RPMI8226 (cell line): Measurements from ENCODE around the gene BRINP3.
"Not testable (repeated sequence)": the region's sequence is repeated elsewhere in the genome, so short reads cannot be mapped to it uniquely, and the experiment has no call there.

Experiments used
- DNase-seq: peaks from one replicate; pipeline ENCODE4 v3.0.0-alpha.2; 2015

The BRINP3 gene

DNA sequence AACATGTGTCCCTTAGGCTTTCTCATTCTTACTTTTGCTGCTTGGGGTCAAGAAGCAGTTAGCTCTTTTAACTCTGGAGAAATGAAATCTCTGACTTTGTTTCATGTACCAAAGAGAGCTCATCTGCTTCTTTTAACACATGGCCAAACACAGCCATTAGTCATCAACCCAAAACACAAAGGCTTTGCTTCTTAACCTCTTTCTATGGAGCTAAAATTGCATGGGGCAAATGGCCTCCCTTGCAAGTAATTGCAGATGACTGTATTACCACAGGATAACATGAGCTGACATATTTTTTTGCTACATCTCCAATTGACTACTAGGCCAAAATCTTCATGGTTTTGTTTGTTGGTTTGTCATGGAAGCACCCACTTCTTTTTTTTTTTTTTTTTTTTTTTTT is 300.9 kb downstream of the BRINP3 start:
- no peak for DNase-seq

DNA sequence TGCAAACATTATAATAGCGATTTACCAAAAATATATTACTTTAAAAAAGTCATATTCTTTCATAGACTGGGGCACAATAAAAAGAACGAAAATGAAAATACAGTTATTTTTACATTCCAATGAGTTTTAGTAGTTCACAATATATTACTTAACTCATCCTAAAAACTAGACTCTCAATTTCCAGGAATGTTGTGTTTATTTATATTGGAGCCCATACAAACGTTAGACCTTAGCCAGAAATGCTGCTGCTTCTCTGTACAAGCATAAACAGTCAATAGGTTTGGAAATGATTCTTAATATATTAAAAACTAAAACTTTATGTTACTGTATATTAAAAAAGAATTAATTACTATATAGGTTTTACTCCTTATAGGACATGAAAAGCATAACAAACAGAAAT is 302.3 kb downstream of the BRINP3 start:
- DNase-seq = no peak

DNA sequence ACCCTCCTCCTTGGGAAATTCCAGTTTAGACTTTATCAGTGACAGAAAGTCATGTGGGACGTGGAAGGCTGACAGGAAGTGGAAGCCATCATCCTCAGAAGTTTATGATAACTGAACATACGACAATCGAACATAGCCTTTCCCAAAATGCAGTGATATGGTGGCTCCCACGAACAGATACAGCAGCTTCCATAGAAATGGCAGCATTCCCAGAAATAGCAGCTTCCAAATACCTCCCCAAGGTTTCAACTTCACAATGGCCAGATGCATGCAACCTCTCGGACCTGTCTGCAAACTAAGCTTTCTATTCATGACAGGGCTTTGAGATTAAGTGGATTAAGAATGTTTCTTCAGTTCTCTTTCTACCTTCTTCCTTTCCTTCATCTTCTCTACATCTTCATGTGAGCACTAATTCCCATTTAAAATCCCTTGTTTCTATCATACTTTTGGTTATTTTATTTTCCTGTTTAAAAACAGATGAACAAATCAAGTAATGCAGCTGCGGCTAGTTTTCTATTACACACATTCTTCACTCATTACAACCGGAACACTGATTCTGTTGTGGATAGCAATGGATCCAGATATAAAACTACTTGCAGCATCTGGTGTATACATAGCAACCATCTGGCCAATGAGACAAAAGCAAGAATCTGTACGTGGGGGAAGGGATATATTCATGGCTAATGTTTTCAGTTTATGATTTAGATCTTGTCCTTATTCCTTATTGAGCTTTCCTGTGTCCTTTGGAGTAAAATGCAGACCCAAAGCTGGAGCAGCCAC is 304.8 kb downstream of the BRINP3 start:
- no peak for DNase-seq

DNA sequence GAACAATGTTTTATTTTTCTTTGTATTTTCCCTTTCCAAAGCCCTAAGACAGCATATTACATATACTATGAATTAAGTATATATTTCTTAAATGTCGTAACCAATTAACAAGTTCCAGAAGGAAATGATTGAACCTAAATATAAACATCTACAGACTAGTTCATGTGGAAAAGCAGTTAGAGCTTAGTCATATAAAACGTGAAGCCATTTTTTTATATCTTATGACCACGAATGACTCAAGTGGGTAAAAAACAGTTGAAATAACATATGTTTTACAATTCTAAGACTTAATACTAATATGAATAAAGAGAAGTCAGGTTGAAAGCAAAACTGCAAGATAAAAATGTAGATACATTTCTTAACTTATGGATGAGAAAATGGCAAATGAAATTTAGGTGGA is 307.3 kb downstream of the BRINP3 start:
- no peak for DNase-seq

DNA sequence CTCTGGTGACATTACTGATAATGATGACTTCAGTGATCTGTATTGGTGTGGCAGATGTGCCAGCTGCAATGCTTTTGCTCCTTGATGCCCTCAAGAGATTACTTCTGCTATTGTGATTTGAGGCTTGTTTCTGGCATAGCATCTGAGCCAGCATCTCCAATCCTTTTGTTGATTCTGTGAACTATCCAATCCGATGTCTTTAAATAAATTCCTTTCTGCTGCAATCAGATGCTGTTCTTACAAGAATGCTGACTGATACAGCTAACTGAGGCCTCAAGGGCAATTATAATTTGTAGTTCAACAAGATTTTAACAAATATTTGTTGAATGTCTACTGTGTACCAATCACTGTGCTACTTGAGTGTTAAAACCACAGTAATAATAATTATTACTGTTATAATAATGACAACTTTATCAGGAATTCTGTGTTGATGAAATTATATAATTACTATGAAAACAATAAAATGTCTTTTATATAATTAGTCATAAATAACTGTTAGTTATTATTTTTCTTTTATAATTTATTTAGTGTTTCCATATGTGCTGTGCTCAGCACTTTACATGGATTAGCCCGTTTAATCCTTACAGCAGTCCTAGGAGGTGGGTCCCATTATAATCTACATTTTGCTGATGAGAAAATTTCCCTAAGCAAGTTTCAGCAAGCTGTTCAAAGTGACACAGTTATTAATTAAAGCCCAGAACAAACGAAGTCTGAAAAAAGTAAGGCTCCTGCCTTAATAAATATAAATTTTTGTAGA is 308.2 kb downstream of the BRINP3 start:
- DNase-seq = no peak

DNA sequence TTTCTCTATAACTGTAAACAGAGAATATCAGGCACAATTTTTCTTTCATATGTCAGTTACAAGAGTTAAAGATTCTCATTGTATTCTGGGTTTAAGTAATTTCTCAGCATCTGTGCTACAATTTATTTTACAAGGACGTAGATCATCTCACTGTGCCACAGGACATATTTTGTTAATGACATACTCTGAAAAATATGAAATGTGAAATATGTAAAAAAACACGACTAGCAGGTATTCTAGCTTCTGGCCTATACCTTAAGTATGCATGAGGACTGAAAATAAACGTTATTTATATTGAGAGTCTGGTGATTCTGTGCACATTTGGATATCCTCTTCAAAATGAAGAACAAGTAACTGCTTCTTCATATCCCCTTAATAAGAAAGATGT is 308.8 kb downstream of the BRINP3 start:
- no peak for DNase-seq

DNA sequence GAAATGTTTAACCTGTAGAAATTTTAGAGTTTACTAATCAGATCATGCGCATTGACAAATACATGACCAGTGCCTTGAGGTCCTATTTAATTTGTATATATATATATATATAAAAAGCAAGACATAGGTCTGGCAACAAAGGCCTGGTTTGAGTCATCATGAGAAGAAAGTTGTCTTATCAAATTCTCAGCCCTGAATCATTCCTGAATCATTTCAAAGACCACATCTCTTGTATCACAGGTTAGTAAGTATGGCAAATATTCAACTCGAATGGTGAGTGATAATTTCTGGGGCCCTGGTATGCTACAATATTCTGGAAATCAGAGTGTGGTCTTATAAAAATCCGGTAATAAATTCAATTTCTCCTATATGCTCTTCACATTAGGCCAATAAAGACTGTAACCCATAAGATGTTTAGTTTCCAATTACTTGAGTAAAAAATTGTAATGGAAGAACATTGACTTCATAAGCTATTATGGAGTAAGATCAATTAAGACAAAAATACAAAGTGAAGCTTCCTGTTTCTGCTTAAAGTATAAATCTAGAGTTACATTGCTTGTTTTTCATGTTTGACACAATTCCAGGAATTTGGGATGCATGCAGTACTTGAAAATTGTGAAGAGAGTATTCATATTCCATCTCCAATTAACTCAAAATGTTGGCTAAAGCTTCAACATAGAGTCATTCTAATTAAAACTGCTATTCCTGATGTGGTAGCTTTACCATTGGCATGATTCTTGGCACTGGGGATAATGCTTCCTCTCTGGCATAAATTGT is 309.4 kb downstream of the BRINP3 start:
- DNase-seq = no peak

DNA sequence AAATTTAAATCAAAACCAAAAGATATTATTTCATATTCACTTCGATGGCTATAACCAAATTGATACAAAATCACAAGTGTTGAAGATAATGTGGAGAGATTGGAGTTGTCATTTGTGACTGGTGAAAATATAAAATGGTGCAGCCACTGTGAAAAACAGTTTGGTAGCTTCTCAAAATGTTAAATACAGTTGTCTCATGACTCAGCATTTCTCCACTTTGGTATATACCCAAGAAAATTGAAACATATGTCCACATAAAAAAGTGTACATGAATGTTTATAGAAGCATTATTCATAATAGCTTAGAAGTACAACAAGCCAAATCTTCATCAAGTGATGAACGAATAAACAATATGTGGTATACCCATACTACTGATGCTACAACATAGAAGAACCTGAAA is 318.5 kb downstream of the BRINP3 start:
- DNase-seq = no peak

DNA sequence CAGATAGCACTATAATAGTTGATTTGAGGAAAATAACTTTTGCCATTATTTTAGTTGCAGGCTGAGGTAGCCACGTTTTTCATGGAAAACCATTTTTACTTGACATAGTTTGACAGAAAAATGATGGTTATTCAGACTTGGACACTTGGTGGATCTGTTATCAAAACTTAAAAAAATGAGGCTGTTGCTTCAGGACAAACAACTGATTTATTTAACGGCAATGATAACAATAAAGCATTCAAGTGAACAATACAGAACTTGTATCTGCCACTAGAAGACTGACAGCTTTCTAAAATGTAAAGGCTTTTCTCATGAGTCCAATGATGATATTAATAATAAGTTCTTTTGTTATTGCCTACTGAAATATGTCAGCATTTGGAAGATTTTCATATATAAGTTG is 322.9 kb downstream of the BRINP3 start:
- DNase-seq = no peak

DNA sequence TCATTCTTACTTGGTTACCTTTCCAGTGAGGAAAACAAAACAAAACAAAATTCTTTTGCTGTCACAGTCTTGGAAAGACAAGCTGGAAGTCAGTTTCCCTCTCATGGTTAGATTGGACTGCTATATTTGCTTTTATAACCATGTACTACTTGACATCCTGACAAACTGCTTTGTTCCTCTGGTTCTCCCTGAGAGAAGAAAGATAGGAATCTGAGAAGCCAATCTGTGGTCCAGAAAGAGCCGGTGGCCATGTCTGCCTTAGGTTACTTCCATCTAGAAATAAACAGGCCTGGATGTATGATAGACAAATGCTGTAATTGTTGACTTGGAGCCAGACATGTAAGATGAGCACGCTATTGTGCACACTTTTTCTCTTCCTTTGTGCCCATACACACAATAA is 330.0 kb downstream of the BRINP3 start:
- no peak for DNase-seq

DNA sequence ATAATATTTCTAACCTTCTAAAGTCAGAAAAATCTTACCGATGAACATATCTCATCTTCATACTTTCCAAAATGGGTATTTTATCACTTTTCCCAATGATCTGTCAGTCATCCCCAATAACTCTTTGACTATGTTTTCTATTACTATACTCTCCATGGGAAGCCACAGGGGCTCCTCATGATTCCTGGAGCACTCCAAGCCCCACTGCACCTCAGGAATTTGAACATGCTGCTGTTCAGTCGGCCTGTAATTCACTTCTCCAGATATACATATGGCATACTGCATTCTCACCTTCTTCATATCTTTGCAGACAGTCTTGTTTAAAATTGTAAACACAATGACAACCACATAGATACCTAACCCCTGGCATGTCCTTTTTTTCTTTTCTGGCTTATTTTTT is 333.0 kb downstream of the BRINP3 start:
- no peak for DNase-seq

DNA sequence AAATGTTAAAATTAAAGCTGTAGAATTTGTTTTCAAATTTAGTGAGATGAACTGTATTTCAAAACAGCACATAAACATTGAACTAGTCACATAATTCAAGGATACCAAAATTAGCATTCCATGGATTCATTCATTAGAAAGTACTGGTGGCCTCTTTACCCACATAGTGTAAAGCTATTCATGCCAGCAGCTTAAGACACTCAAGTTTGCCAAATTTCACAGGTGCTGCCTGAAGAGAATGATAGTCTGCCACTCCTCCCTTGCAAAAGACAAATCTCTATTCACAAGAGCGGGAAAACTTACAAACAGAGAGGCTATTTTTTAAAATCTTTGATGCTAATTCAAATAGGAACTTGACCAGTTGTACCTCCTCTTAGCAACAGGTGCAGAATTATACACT is 337.0 kb downstream of the BRINP3 start:
- no peak for DNase-seq

DNA sequence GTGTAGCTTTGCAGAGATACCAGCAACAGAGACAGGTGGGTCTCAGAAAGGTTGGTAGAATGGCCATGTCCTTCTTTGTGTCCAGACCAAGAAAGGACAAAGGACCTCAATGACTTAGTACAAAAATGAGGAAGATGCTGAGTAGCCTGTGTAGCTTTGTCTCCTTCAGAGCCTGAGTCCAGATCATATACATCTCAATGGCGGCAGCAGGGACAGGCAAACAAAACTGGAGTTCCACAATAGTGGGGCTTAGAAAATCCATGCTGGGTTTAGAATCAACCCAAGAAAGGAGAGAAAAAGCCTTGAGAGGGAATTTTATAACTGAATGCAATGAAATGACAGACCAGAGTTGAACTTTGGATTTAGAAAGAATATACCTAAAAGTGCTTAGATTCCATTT is 339.0 kb downstream of the BRINP3 start:
- no peak for DNase-seq

DNA sequence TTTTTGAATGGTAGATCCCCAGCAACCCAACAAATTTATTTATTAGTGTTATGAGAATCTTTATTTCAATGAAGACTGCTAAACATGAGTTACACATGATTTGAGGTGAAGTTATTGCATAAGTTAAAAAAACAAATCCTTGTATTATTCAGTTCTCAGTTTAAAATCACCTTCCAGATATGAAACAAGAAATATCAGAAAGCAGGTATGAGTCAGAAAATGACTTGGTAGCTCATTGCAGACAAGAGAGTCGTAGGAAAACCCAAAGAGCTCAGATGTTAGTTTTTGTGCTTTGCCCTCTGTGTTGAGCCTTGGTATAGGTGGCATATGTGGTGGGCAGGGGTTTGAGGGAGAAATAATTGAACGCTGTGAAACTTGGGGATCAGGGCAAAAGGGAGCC is 339.4 kb downstream of the BRINP3 start:
- DNase-seq = no peak

DNA sequence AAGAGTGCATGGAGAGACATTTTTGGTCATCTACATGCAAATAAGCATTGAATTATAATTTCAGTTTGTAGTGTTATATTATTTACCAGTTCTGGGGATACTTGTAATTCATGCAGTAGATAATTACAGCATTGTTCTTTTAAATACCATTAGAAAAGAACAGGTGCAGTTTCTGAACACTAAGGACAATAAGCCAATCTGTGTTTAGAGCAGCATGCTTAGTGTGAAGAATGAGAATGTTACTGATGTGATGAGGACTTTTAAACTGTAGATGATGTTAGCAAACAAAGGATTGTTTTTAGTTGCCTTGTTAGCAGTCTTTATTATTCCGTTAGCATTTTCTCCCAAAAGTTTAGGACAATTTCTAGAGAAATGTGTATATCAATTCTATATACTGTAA is 348.3 kb downstream of the BRINP3 start:
- no peak for DNase-seq

DNA sequence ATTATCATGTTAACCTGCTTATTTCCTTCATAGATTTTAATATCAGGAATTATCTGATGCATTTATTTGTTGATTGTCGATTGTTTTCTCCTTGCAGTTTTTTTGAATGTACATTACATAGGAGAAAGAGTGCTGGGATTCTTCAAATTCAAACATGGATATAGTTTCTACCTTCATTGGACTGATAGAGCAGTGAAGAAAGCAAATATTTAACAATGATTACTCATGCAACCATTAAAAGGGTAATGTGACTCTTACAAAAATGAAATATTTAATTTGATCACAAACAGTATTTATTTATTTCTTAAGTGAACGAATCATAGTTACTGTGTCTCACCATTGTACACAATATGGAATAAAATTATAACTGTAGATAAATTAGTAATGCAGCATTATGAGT is 350.9 kb downstream of the BRINP3 start:
- no peak for DNase-seq

DNA sequence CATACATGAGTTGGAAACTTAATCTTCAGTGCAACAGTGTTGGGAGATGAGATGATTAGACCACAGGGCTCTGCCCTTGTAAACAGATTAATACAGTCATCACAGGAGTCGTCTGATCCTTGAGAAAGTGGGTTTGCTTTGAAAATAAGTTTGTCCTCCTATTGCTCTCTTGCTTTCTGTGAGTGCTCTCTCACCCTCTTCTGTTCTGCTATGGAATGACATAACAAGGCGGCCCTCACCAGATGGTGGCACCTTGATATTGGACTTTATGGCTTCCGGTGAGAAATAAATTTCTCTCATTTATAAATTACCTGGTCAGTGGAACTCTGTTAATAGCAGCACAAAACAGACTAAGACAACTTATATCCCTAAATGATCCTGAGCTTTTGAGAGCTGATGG is 353.6 kb downstream of the BRINP3 start:
- DNase-seq = no peak

DNA sequence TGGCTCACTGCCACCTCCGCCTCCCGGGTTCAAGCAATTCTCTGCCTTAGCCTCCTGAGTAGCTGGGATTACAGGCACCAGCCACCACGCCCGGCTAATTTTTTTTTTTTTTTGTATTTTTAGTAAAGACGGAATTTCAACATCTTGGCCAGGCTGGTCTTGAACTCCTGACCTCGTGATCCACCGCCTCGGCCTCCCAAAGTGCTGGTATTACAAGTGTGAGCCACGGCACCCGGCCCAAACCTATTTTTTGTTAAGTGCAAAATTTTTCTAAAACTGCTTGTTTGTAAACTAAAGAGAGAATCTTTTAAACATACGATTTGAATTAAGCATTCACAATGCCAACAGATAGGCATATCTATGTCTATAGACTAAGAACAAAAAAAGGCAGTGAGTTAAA is 357.1 kb downstream of the BRINP3 start:
- not testable (repeated sequence) for DNase-seq

DNA sequence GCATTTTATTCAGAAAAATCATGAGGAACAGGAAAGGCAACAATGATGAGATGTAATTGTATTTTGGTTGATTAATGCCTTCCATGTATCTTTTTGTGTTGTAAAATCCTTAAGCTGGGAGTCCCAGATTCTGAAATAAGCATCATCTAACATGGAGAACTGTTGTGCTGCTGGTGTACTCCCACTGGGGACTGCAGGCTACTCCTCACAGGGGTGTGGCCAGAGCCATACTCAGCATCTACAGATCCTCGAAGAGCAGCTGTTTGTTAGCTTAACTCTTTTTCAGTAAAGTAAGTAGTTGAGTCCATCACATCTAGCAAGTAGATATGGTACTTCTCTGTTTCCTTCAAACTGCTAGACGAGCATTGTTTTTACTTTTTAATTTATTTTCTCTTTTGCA is 358.0 kb downstream of the BRINP3 start:
- DNase-seq = no peak

DNA sequence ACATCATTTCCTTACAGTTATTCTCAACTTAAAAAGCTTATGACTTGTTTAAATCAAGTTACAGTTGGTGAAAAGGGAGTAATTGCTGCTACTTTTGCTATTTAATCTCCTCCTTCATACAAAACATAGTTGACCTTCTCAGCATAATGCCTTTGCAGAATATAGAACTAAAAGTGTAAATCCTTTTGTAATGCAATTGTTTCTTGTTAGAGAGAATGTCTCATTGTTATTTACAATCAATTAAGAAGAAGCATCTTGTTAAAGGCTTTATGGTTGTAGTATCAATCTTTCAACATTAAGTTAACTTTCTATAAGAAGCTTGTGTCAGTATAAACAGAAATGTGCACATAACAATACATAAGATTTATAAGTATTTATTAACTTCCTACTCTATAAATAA is 360.7 kb downstream of the BRINP3 start:
- DNase-seq = no peak

DNA sequence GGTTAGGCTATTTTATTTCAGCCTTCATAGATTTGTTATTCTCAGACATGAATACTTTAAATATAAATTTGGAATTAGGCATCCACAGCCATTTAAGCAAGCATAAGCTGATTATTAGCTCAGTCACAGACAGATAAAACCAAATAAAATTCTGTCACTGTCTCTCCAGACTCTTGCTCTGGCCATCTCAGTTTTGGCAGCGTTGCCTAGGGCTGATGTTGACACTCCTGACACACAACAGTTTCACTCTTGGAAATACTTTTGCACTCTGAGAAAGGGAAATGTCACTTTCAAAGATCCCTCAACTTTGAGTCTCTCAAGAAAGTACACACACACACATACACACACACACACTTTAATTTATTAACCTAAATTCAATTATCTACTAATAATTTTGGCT is 372.7 kb downstream of the BRINP3 start:
- no peak for DNase-seq

DNA sequence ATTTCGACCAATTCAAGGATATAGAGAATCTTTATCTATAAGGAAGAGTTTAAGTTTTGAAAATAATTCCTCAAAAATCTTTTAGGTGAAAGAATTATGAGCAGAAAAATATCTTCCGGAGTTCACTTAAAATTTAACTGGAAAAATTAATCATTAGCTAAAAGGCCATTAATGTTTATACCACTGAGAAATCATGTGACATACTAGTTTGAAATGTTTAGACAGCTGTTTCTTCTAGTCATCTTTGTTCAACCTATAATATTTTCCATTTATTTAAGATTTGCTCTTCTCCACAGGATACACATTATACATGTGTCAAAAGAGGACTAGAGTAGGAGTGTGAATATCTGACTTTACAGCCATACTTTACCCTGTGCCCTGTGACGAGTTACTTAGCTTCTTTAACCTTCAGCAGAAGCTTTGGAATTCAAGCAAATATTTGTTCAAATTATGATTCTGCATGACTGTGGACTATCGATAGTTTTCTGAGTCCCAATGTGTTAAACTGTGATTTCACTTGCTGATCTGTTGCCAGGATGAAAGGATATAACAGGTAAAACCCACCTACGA is 374.8 kb downstream of the BRINP3 start:
- DNase-seq = no peak

DNA sequence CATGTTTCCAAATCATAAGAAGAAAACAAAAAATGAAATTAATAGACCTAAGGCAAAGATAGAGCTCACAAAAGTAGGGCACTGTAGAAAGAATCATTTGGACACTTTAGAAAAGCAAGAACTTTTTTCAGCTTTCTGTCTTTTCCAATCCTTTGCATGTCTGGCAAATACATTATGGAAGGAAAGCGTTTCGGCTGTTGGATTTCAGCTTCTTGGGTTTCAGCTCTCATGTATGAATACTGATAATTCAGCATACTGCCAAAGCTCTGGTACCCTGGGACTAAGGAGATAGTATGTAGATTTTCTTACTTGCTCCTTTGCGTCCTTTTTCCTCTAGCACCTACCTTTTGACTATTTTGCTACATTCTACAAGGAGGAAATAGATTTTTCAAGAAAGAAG is 375.9 kb downstream of the BRINP3 start:
- DNase-seq = no peak

DNA sequence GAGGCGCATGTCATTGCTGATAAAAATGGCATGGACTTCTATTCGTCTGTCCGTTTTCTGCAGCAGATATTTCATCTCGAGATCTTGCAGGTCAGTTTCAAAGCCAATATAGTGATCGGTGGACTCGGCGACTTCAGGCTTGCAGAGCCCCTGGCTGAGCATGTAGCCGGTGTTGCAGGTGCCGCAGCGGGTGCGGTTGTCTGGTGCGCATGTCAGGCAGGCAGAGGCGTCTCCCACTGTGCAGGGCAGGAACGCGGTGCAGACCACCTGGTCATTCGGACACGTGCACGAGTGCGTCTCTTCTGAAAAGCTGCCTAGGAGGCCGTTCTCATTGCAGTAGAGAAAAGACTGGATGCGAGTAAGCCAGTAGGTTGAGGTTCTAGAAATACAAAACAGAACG is 378.9 kb downstream of the BRINP3 start:
- no peak for DNase-seq
